Limb (tissue), 2 donors: ENCODE data around the gene SRGAP2B.
"Not testable (repeated sequence)": the region's sequence is repeated elsewhere in the genome, so short reads cannot be mapped to it uniquely, and the experiment has no call there.

ENCODE experiments used
- DNase-seq, 2 donors: peaks; one replicate each; pipeline ENCODE4 v3.0.0-alpha.2; 2016; ENCODE audit errors: extremely low spot score in 2 of 2

SRGAP2B gene

GRCh38 chr1:145093517-145094149, 1.5 kb downstream of the SRGAP2B start:
- DNase-seq: peak; percentile 0 to 47

GRCh38 chr1:145082483-145083255, 12.5 kb downstream of the SRGAP2B start:
- peak in 1 of 2 donors; percentile 3 for DNase-seq

- not testable (repeated sequence) for DNase-seq
These were observed 14.9 kb downstream of the SRGAP2B start for GRCh38 chr1:145080193-145080592.

- peak in 1 of 2 donors; percentile 0 for DNase-seq
These were observed 15.4 kb downstream of the SRGAP2B start for GRCh38 chr1:145079737-145080136.

- DNase-seq: not testable (repeated sequence)
These were observed 16.2 kb downstream of the SRGAP2B start for GRCh38 chr1:145078787-145079370.

GRCh38 chr1:145077872-145078786, 17.0 kb downstream of the SRGAP2B start:
- DNase-seq: not testable (repeated sequence)

GRCh38 chr1:145076877-145077276, 18.3 kb downstream of the SRGAP2B start:
- not testable (repeated sequence) for DNase-seq

GRCh38 chr1:145074021-145074559, 21.0 kb downstream of the SRGAP2B start:
- DNase-seq: not testable (repeated sequence)

GRCh38 chr1:145071569-145071968, 23.6 kb downstream of the SRGAP2B start:
- DNase-seq: not testable (repeated sequence)

- DNase-seq: not testable (repeated sequence)
These were observed 28.6 kb downstream of the SRGAP2B start for GRCh38 chr1:145066486-145066885.

GRCh38 chr1:145065194-145065826, 29.8 kb downstream of the SRGAP2B start:
- DNase-seq: peak in 1 of 2 donors; percentile 1

GRCh38 chr1:145063941-145064648, 31.0 kb downstream of the SRGAP2B start:
- DNase-seq: peak in 1 of 2 donors; percentile 1

- not testable (repeated sequence) for DNase-seq
These were observed 31.8 kb downstream of the SRGAP2B start for GRCh38 chr1:145063285-145063684.

GRCh38 chr1:145058184-145058583, 36.9 kb downstream of the SRGAP2B start:
- DNase-seq: not testable (repeated sequence)

GRCh38 chr1:145055217-145055760, 39.8 kb downstream of the SRGAP2B start:
- DNase-seq: not testable (repeated sequence)

- DNase-seq: not testable (repeated sequence)
These were observed 41.7 kb downstream of the SRGAP2B start for GRCh38 chr1:145053428-145053827.

- not testable (repeated sequence) for DNase-seq
These were observed 42.9 kb downstream of the SRGAP2B start for GRCh38 chr1:145052019-145052776.

GRCh38 chr1:145048181-145048856, 46.8 kb downstream of the SRGAP2B start:
- DNase-seq: not testable (repeated sequence)
